Psoas muscle (tissue), 8 donors: Measurements from ENCODE around the gene GLIS2. TPM values are rescaled to one million over a fixed set of nuclear protein-coding genes. Genes with fewer than 3 reads are reported as not detected.

Source experiments
- ATAC-seq, 4 donors: fragments of 200-7000 bp; cut with Tn5 transposase; one replicate each; pipeline ENCODE4 v1.9.1; 2020; ENCODE audit warnings: moderate library complexity in 3 of 4, mild to moderate bottlenecking in 2 of 4
- DNase-seq, 2 donors: peaks; one replicate each; pipeline ENCODE4 v3.0.0-alpha.2; 2020
- H3K27ac ChIP-seq: fragments of 200-600 bp; one replicate; pipeline ENCODE4 v1.8.0; 2022
- H3K27me3 ChIP-seq, 3 donors: fragments of 200-600 bp in 1 of 3; one replicate each; pipeline versions ENCODE4 v1.6.1 to v1.8.0; 2013 to 2022; ENCODE audit warnings: low read length in 2 of 3, mild to moderate bottlenecking in 2 of 3, moderate library complexity in 1 of 3; ENCODE audit not compliant: insufficient read depth in 3 of 3
- H3K36me3 ChIP-seq, 2 donors: fragments of 200-600 bp in 1 of 2; one replicate each; pipeline versions ENCODE4 v1.6.1 to v1.8.0; 2013 to 2022; ENCODE audit warnings: low read depth in 1 of 2, mild to moderate bottlenecking in 1 of 2, moderate library complexity in 1 of 2; ENCODE audit not compliant: insufficient read depth in 1 of 2
- H3K4me1 ChIP-seq: fragments of 200-600 bp; one replicate; pipeline ENCODE4 v1.8.0; 2022
- H3K4me3 ChIP-seq: fragments of 200-600 bp; one replicate; pipeline ENCODE4 v1.8.0; 2022; ENCODE audit warnings: mild to moderate bottlenecking
- H3K9me3 ChIP-seq: fragments of 200-600 bp; one replicate; pipeline ENCODE4 v1.8.0; 2022
- CTCF ChIP-seq: fragments of 200-600 bp; IDR thresholded peaks from one replicate; pipeline ENCODE4 v1.8.0; 2022; ENCODE audit warnings: antibody characterized with exemption
- WGBS, 3 donors: extraction: QIAGEN DNeasy Blood & Tissue Kit; methylation state at CpG; one replicate each; pipeline versions ENCODE4 v1.1.6 to v1.1.7; 2013; 5-methylcytosine and 5-hydroxymethylcytosine counted together
- intact Hi-C, 2 donors: fragments of 100-400 bp; cut with DNase I; formaldehyde crosslinking; loops; one replicate each; pipeline versions ENCODE4 v1.11.0 to v1.14.2; 2022
- polyA plus RNA-seq, 3 donors: library from polyadenylated mRNA; stranded (reverse); fragments of 200-250 nt; gene quantifications; one replicate each; pipeline ENCODE4 v1.2.3, GENCODE V29; 2013
- total RNA-seq, 4 donors: library from RNA; stranded (reverse); fragmentation: NEBNext Ultra II Directional in 2 of 4; extraction: Animal tissue kit (Norgen Biotek cat#: 25700) in 2 of 4; gene quantifications; one replicate each; pipeline versions ENCODE4 v1.2.1 to v1.2.4, GENCODE V29; 2021 to 2023
- donor health status: healthy with polysubstance abuse.
- donor health status: DM: no; HTN: no; CAD: no; lungs with moderate emphysema.
- donor health status: Bipolar disorder and iron deficiency.
- donor health status: healthy.
- donor health status: DM: yes; HTN: yes; CAD: no.
- donor health status: DM: no; HTN: no; CAD: no.
- donor health status: DM: no; HTN: no; CAD: no.
- donor health status: DM: yes; HTN: yes; CAD: no.

Gene GLIS2
- total and polyA plus RNA-seq, 7 donors, result 0.96 to 3.3 (median 1.7) TPM

GRCh38 chr16:4307215-4308037 is 8.4 kb upstream of the GLIS2 start:
- peak; percentile 97 to 98 (median 97) for ATAC-seq

GRCh38 chr16:4309102-4309832 is 6.6 kb upstream of the GLIS2 start:
- Histone ChIP-seq H3K4me3 (no peak overlapping the region), H3K9me3 (no peaks in the 10 kb centered on the region), H3K27me3 (peaks cover 0 to 9% (median 0%) of the 10 kb centered on the region in 3 donors), H3K27ac (no peak overlapping the region), H3K4me1 (peaks cover 4% of the 10 kb centered on the region), H3K36me3 (no peaks in the 10 kb centered on the region)
- intact Hi-C loops, result no loop called here
- ATAC-seq (no peak), DNase-seq (no peak)
- WGBS, 3 donors, result 88 to 92% (median 91%) methylated on average over 14 of the region's 14 CpGs
- TF ChIP-seq CTCF, result no peak

More at GRCh38 chr16:4307215-4308037, 8.4 kb upstream of the GLIS2 start:
- peak overlapping the region; percentile 70 for H3K4me3 ChIP-seq
- peak; percentile 95 to 98 for DNase-seq
- no peaks in the 10 kb centered on the region for H3K27me3 ChIP-seq
- TF ChIP-seq CTCF, result no peak
- H3K27ac ChIP-seq, result peak overlapping the region; percentile 85
- H3K36me3 ChIP-seq, result no peaks in the 10 kb centered on the region
- intact Hi-C loops, result no loop called here
- H3K4me1 ChIP-seq, result peaks cover 4% of the 10 kb centered on the region
- 3 to 6% (median 3%) methylated on average over 51 to 68 of the region's 68 CpGs for WGBS, 3 donors
- H3K9me3 ChIP-seq, result no peaks in the 10 kb centered on the region

- Histone ChIP-seq H3K4me1 (peaks cover 4% of the 10 kb centered on the region), H3K4me3 (no peak overlapping the region), H3K27me3 (peaks cover 0 to 15% (median 0%) of the 10 kb centered on the region in 3 donors), H3K36me3 (no peaks in the 10 kb centered on the region), H3K9me3 (no peaks in the 10 kb centered on the region), H3K27ac (no peak overlapping the region)
- ATAC-seq, result no peak
- intact Hi-C loops, result no loop called here
- peak; percentile 24 for TF ChIP-seq CTCF
- DNase-seq, result peak; percentile 37 to 60
- 54 to 59% (median 56%) methylated on average over 11 of the region's 11 CpGs for WGBS, 3 donors
Measured at GRCh38 chr16:4309833-4310266, 6.0 kb upstream of the GLIS2 start.

- 17 to 21% (median 19%) methylated on average over 33 to 43 of the region's 43 CpGs for WGBS, 3 donors
- H3K36me3 ChIP-seq, result no peaks in the 10 kb centered on the region
- ATAC-seq (peak in 3 of 4 donors; percentile 21 to 45 (median 32)), DNase-seq (peak; percentile 47 to 74)
- intact Hi-C loops, result no loop called here
- no peak overlapping the region for H3K4me3 ChIP-seq
- H3K27me3 ChIP-seq, result peaks cover 0 to 28% (median 5%) of the 10 kb centered on the region in 3 donors
- TF ChIP-seq CTCF, result peak; percentile 46
- H3K4me1 ChIP-seq, result peaks cover 5% of the 10 kb centered on the region
- H3K9me3 ChIP-seq, result no peaks in the 10 kb centered on the region
- H3K27ac ChIP-seq, result no peak overlapping the region
Measured at GRCh38 chr16:4313563-4314531, 2.0 kb upstream of the GLIS2 start.
